K562 (cell line): ENCODE measurements around the gene PIP5K1B. TPM values are rescaled to one million over a fixed set of nuclear protein-coding genes. Genes with fewer than 3 reads are reported as not detected.

ENCODE experiments used
- BRF1 ChIP-seq: IDR thresholded peaks from 3 replicates; pipeline ENCODE4 v1.6.1; 2011; ENCODE audit warnings: borderline replicate concordance, mild to moderate bottlenecking; ENCODE audit not compliant: insufficient read length; ENCODE audit errors: extremely low read depth
- CCAR2 ChIP-seq: fragments of 200-400 bp; formaldehyde crosslinking; IDR thresholded peaks from 2 replicates; pipeline ENCODE4 v1.6.1; 2017; ENCODE audit warnings: mild to moderate bottlenecking, low read depth, low read length
- CREB1 ChIP-seq, 2 experiments: sonication (generic) in 1 of 2; formaldehyde crosslinking in 1 of 2; IDR thresholded peaks; 2 replicates each; pipeline versions ENCODE4 v1.6.1 to v1.8.0; 2012 to 2022; ENCODE audit warnings: inconsistent platforms in 1 of 2, mild to moderate bottlenecking in 1 of 2, missing genetic modification reagents in 1 of 2, moderate library complexity in 1 of 2
- CREB5 ChIP-seq: fragments of 250-450 bp; sonication (Bioruptor Pico); IDR thresholded peaks from 2 replicates; pipeline ENCODE4 v1.5.0; 2020; ENCODE audit warnings: mild to moderate bottlenecking
- CREM ChIP-seq: IDR thresholded peaks from 2 replicates; pipeline ENCODE4 v1.6.1; 2014; ENCODE audit warnings: antibody characterized with exemption, low read depth
- CTCF ChIP-seq, 3 experiments: IDR thresholded peaks in 2 of 3; conservative IDR thresholded peaks in 1 of 3; 2 replicates each; pipeline ENCODE4 v1.5.1; 2011 to 2012; ENCODE audit warnings: low read length in 3 of 3, mild to moderate bottlenecking in 3 of 3, control low read depth in 2 of 3, improper control_type of control experiment in 1 of 3, inconsistent platforms in 1 of 3, low read depth in 1 of 3, mixed read lengths in 1 of 3, moderate library complexity in 1 of 3; ENCODE audit not compliant: insufficient read depth in 2 of 3
- ETV5 ChIP-seq: sonication (generic); formaldehyde crosslinking; IDR thresholded peaks from 2 replicates; pipeline ENCODE4 v1.4.0; 2020; ENCODE audit warnings: low read depth, mild to moderate bottlenecking, missing genetic modification reagents
- ETV6 ChIP-seq, 3 experiments: fragments of 150-350 bp in 1 of 3; sonication (generic) in 1 of 3; formaldehyde crosslinking in 1 of 3; IDR thresholded peaks; 2 replicates each; pipeline versions ENCODE4 v1.6.1 to v1.8.0; 2014 to 2022; ENCODE audit warnings: borderline replicate concordance in 2 of 3, low read depth in 2 of 3, antibody characterized with exemption in 1 of 3, low read length in 1 of 3, mild to moderate bottlenecking in 1 of 3, missing genetic modification reagents in 1 of 3
- FOXK1 ChIP-seq: sonication (generic); formaldehyde crosslinking; IDR thresholded peaks from 2 replicates; pipeline ENCODE4 v1.8.0; 2022; ENCODE audit warnings: missing genetic modification reagents, mild to moderate bottlenecking, borderline replicate concordance
- GABPA ChIP-seq: fragments of 200-800 bp; sonication (Bioruptor generic); conservative IDR thresholded peaks from 2 replicates; pipeline ENCODE4 v1.6.1; 2016; ENCODE audit warnings: low read depth, missing genetic modification characterization, missing compliant biosample characterization
- GABPB2 ChIP-seq: fragments of 250-450 bp; sonication (Bioruptor Pico); conservative IDR thresholded peaks from 2 replicates; pipeline ENCODE4 v1.5.1; 2021; ENCODE audit warnings: mild to moderate bottlenecking
- MCM3 ChIP-seq: fragments of 450-650 bp; IDR thresholded peaks from 2 replicates; pipeline ENCODE4 v1.6.1; 2016
- MEIS2 ChIP-seq: fragments of 450-650 bp; IDR thresholded peaks from 2 replicates; pipeline ENCODE4 v1.6.1; 2014; ENCODE audit warnings: mild to moderate bottlenecking; ENCODE audit not compliant: partially characterized antibody
- MYC ChIP-seq, 2 experiments: fragments of 250-450 bp in 1 of 2; sonication (Bioruptor Pico) in 1 of 2; IDR thresholded peaks; 2 replicates each; pipeline versions ENCODE4 v1.5.1 to v1.6.1; 2012 to 2021; ENCODE audit warnings: low read depth in 2 of 2, borderline replicate concordance in 1 of 2, improper control_type of control experiment in 1 of 2, low read length in 1 of 2, mild to moderate bottlenecking in 1 of 2, moderate library complexity in 1 of 2
- NUFIP1 ChIP-seq: fragments of 450-650 bp; IDR thresholded peaks from 2 replicates; pipeline ENCODE4 v1.6.1; 2018; ENCODE audit not compliant: partially characterized antibody
- RAD21 ChIP-seq, 2 experiments: fragments of 250-450 bp in 1 of 2; fragments of 450-650 bp in 1 of 2; sonication (Bioruptor Pico) in 1 of 2; formaldehyde crosslinking in 1 of 2; IDR thresholded peaks in 1 of 2; conservative IDR thresholded peaks in 1 of 2; 2 replicates each; pipeline versions ENCODE4 v1.4.0 to v1.8.0; 2020 to 2022; ENCODE audit warnings: mild to moderate bottlenecking in 2 of 2, moderate library complexity in 1 of 2
- SPI1 ChIP-seq: IDR thresholded peaks from 2 replicates; pipeline ENCODE4 v1.6.1; 2011; ENCODE audit warnings: low read depth, low read length, control low read depth, borderline replicate concordance
- STAT5A ChIP-seq: IDR thresholded peaks from 2 replicates; pipeline ENCODE4 v1.6.1; 2012; ENCODE audit warnings: low read length, inconsistent platforms, borderline replicate concordance
- TBL1XR1 ChIP-seq, 2 experiments: IDR thresholded peaks; 2 replicates each; pipeline ENCODE4 v1.6.1; 2012; ENCODE audit warnings: improper control_type of control experiment in 2 of 2, low read length in 2 of 2, mild to moderate bottlenecking in 1 of 2
- TBP ChIP-seq: optimal IDR thresholded peaks from 2 replicates; pipeline ENCODE3; 2011; ENCODE audit warnings: low read depth, low read length, improper control_type of control experiment
- ZNF121 ChIP-seq: sonication (generic); formaldehyde crosslinking; conservative IDR thresholded peaks from 2 replicates; pipeline ENCODE4 v1.8.0; 2022; ENCODE audit warnings: missing genetic modification reagents
- ZNF174 ChIP-seq: fragments of 250-450 bp; sonication (Bioruptor Pico); IDR thresholded peaks from 2 replicates; pipeline ENCODE4 v1.4.0; 2020; ENCODE audit warnings: mild to moderate bottlenecking
- ZNF24 ChIP-seq: fragments of 450-650 bp; IDR thresholded peaks from 2 replicates; pipeline ENCODE4 v1.6.1; 2016
- ZNF830 ChIP-seq: fragments of 250-450 bp; sonication (Bioruptor Pico); IDR thresholded peaks from 2 replicates; pipeline ENCODE4 v1.5.0; 2021; ENCODE audit warnings: mild to moderate bottlenecking
- polyA plus RNA-seq, 8 experiments: library from polyadenylated mRNA; depleted of rRNA in 4 of 8; stranded (reverse) in 5 of 8; unstranded in 3 of 8; fragments of >200 nt; fragmentation: Nextera tagmentation in 2 of 8; fragmentation: Illumina TruSeq in 1 of 8; extraction: Ambion mirVana in 2 of 8; extraction: Trizol in 1 of 8; gene quantifications; 2 replicates each; pipeline versions ENCODE4 v1.2.1 to v1.2.3, GENCODE V29; 2011 to 2014; ENCODE audit warnings: inconsistent platforms in 1 of 8, missing spikeins in 1 of 8
- total RNA-seq, 7 experiments: library from RNA; depleted of rRNA in 6 of 7; stranded (reverse); fragments of >200 nt in 6 of 7; fragmentation: Illumina TruSeq in 2 of 7; extraction: Trizol in 2 of 7; gene quantifications; 2 replicates each; pipeline versions ENCODE4 v1.2.1 to v1.2.3, GENCODE V29; 2011 to 2021; ENCODE audit warnings: low replicate concordance in 1 of 7

PIP5K1B gene
- total and polyA plus RNA-seq, 9 of the 15 experiments (the other 6 are each of a cell fraction or from before 2014, with no cell fraction given): 3.1 to 12.9 (median 7.4) TPM

- no peak for TF ChIP-seq GABPB2 (CRISPR knock-in tag)
- TF ChIP-seq ZNF24: no peak
- TF ChIP-seq CREB1 (IDR thresholded peaks at IDR 0.05): no peak
- TF ChIP-seq CREB1 (CRISPR knock-in tag; IDR thresholded peaks at IDR 0.05): peak; percentile 55; the same call in 1 of the 2 replicates
- TF ChIP-seq TBL1XR1 (IDR thresholded peaks at IDR 0.05; ENCODE audit: low read length in 2 of 2): no peak
- no peak for TF ChIP-seq ETV6 (IDR thresholded peaks at IDR 0.05; ENCODE audit: borderline replicate concordance in 1 of 2, low read depth in 2 of 2, low read length in 1 of 2)
- TF ChIP-seq ETV6 (CRISPR knock-in tag; IDR thresholded peaks at IDR 0.05; ENCODE audit: borderline replicate concordance): 0 out of 2 replicates have a peak, but pooled peaks have one; percentile 46
- no peak for TF ChIP-seq MEIS2
- no peak for TF ChIP-seq CREB5 (CRISPR knock-in tag)
- TF ChIP-seq TBP: peak; percentile 17
- no peak for TF ChIP-seq GABPA (tag)
- TF ChIP-seq MCM3: no peak
- no peak for TF ChIP-seq STAT5A
- 0 out of 2 replicates have a peak, but pooled peaks have one; percentile 27 for TF ChIP-seq ETV5 (CRISPR knock-in tag)
- peak; percentile 32 to 45 (median 35); a peak in 4 of 6 replicates for TF ChIP-seq CTCF (IDR thresholded peaks at IDR 0.05 in 2 of 3, conservative IDR thresholded peaks at IDR 0.05 in 1 of 3; ENCODE audit: insufficient read depth in 2 of 3, low read depth in 1 of 3, low read length in 3 of 3)
- peak; percentile 79; the same call in 1 of the 2 replicates for TF ChIP-seq FOXK1 (CRISPR knock-in tag)
- peak; percentile 31 to 55 for TF ChIP-seq RAD21 (CRISPR knock-in tag; conservative IDR thresholded peaks at IDR 0.05 in 1 of 2, IDR thresholded peaks at IDR 0.05 in 1 of 2)
- TF ChIP-seq CREM: peak; percentile 70
- no peak for TF ChIP-seq ZNF121 (CRISPR knock-in tag)
- 0 out of 2 replicates have a peak, but pooled peaks have one; percentile 3 for TF ChIP-seq MYC (IDR thresholded peaks at IDR 0.05; ENCODE audit: low read depth, low read length)
- TF ChIP-seq MYC (CRISPR knock-in tag; IDR thresholded peaks at IDR 0.05; ENCODE audit: borderline replicate concordance, low read depth): no peak
- no peak for TF ChIP-seq CCAR2
- TF ChIP-seq ZNF830: no peak
- TF ChIP-seq BRF1: no peak
- TF ChIP-seq ZNF174 (CRISPR knock-in tag): no peak
- no peak for TF ChIP-seq SPI1
- TF ChIP-seq NUFIP1: no peak
These were observed 707 bp downstream of the PIP5K1B start (continued) for GRCh38 chr9:68705531-68706362.
